SK-N-SH (cell line): Measurements from ENCODE around the gene EXOC6. TPM values are rescaled to one million over a fixed set of nuclear protein-coding genes. Genes with fewer than 3 reads are reported as not detected.

ENCODE experiments used
- CTCF ChIA-PET: fragments of 300-600, 350-600 bp; formaldehyde crosslinking; extraction: SDS; loops from one replicate; lab custom pipeline; 2021; lab: Yijun Ruan, JAX
- POLR2A ChIA-PET: fragments of 350-600 bp; sonication (Branson Sonifier 250); formaldehyde crosslinking; extraction: SDS; loops from one replicate; lab custom pipeline; 2020; ENCODE audit warnings: antibody characterized with exemption, inconsistent platforms; lab: Yijun Ruan, JAX
- DNase-seq: peaks from one replicate; pipeline ENCODE4 v3.0.0; 2012
- H2AFZ ChIP-seq: fragments of 200-600 bp; sonication (generic); 2 replicates; pipeline ENCODE4 v1.8.1; 2016; ENCODE audit warnings: antibody characterized with exemption, mild to moderate bottlenecking, low read depth
- H3F3A ChIP-seq: fragments of 200-600 bp; sonication (generic); replicated peaks from 2 replicates; pipeline ENCODE3; 2016; ENCODE audit warnings: antibody characterized with exemption, mild to moderate bottlenecking; ENCODE audit not compliant: insufficient read depth
- H3K27ac ChIP-seq, 2 experiments: fragments of 200-500 bp in 1 of 2; fragments of 200-600 bp in 1 of 2; sonication (Bioruptor generic) in 1 of 2; sonication (generic), shearing (Covaris generic) in 1 of 2; 2 replicates each; pipeline versions ENCODE4 v1.5.1 to v1.6.1; 2014 to 2016; ENCODE audit warnings: low read depth in 2 of 2, inconsistent platforms in 1 of 2, low read length in 1 of 2, mild to moderate bottlenecking in 1 of 2, mixed read lengths in 1 of 2
- H3K27me3 ChIP-seq: fragments of 200-600 bp; sonication (generic), shearing (Covaris generic); 2 replicates; pipeline ENCODE4 v1.6.1; 2016; ENCODE audit warnings: mixed run types; ENCODE audit not compliant: insufficient read depth
- H3K36me3 ChIP-seq, 2 experiments: fragments of 200-500 bp in 1 of 2; fragments of 200-600 bp in 1 of 2; sonication (Bioruptor generic) in 1 of 2; sonication (generic) in 1 of 2; replicated peaks in 1 of 2; 2 replicates each; pipeline versions ENCODE3 to v1.5.1; 2014 to 2016; ENCODE audit warnings: low read length in 1 of 2, mild to moderate bottlenecking in 1 of 2; ENCODE audit not compliant: insufficient read depth in 2 of 2, control insufficient read depth in 1 of 2
- H3K4me1 ChIP-seq, 2 experiments: fragments of 200-500 bp in 1 of 2; fragments of 200-600 bp in 1 of 2; sonication (Bioruptor generic) in 1 of 2; sonication (generic), shearing (Covaris generic) in 1 of 2; 2 replicates each; pipeline versions ENCODE4 v1.5.1 to v1.6.1; 2014 to 2016; ENCODE audit warnings: low read depth in 1 of 2, low read length in 1 of 2, mixed run types in 1 of 2; ENCODE audit not compliant: insufficient read depth in 2 of 2, control insufficient read depth in 1 of 2
- H3K4me2 ChIP-seq: fragments of 200-600 bp; sonication (generic), shearing (Covaris generic); 2 replicates; pipeline ENCODE4 v1.6.1; 2017; ENCODE audit warnings: mixed run types
- H3K4me3 ChIP-seq, 2 experiments: fragments of 200-500 bp in 1 of 2; fragments of 200-600 bp in 1 of 2; sonication (Bioruptor generic) in 1 of 2; sonication (generic), shearing (Covaris generic) in 1 of 2; 2 replicates each; pipeline versions ENCODE4 v1.5.1 to v1.8.1; 2014 to 2016; ENCODE audit warnings: low read depth in 2 of 2, inconsistent platforms in 1 of 2, low read length in 1 of 2, mild to moderate bottlenecking in 1 of 2, mixed read lengths in 1 of 2, moderate library complexity in 1 of 2
- H3K79me2 ChIP-seq: fragments of 200-600 bp; sonication (generic); 2 replicates; pipeline ENCODE4 v1.8.1; 2017; ENCODE audit warnings: mild to moderate bottlenecking; ENCODE audit not compliant: insufficient read depth
- H3K9ac ChIP-seq: fragments of 200-600 bp; sonication (generic); 2 replicates; pipeline ENCODE4 v1.6.1; 2017; ENCODE audit warnings: mixed run types
- H3K9me2 ChIP-seq: fragments of 200-600 bp; sonication (generic); 2 replicates; pipeline ENCODE4 v1.6.1; 2017; ENCODE audit warnings: mixed run types
- H3K9me3 ChIP-seq: fragments of 200-600 bp; sonication (generic); 2 replicates; pipeline ENCODE4 v1.6.1; 2017; ENCODE audit warnings: mixed run types, mild to moderate bottlenecking, moderate library complexity
- H4K20me1 ChIP-seq: fragments of 200-600 bp; sonication (generic); 2 replicates; pipeline ENCODE4 v1.6.1; 2017; ENCODE audit warnings: mild to moderate bottlenecking, mixed run types; ENCODE audit not compliant: insufficient read depth
- CHD2 ChIP-seq: fragments of 150-350 bp; IDR thresholded peaks from 2 replicates; pipeline ENCODE4 v1.6.1; 2018; ENCODE audit warnings: low read length; ENCODE audit not compliant: partially characterized antibody
- EP300 ChIP-seq, 2 experiments: IDR thresholded peaks; 2 replicates each; pipeline versions ENCODE4 v1.4.0 to v1.6.1; 2012; ENCODE audit warnings: borderline replicate concordance in 1 of 2, low read depth in 1 of 2, low read length in 1 of 2
- EZH2phosphoT487 ChIP-seq: fragments of 200-600 bp; sonication (generic); IDR thresholded peaks from 2 replicates; pipeline ENCODE4 v1.6.1; 2017; ENCODE audit warnings: low read depth, mixed run types, mild to moderate bottlenecking, antibody characterized with exemption, moderate library complexity, borderline replicate concordance
- FOSL2 ChIP-seq: IDR thresholded peaks from 2 replicates; pipeline ENCODE4 v1.4.0; 2012; ENCODE audit warnings: low read depth, mild to moderate bottlenecking, moderate library complexity, borderline replicate concordance
- FOXM1 ChIP-seq: IDR thresholded peaks from 2 replicates; pipeline ENCODE4 v1.4.0; 2012; ENCODE audit warnings: low read depth, mild to moderate bottlenecking
- GABPA ChIP-seq: IDR thresholded peaks from 2 replicates; pipeline ENCODE4 v1.4.0; 2012; ENCODE audit warnings: low read depth, mild to moderate bottlenecking
- NRF1 ChIP-seq: IDR thresholded peaks from 2 replicates; pipeline ENCODE4 v1.6.1; 2012; ENCODE audit warnings: low read depth, mild to moderate bottlenecking, low read length
- POLR2AphosphoS5 ChIP-seq: IDR thresholded peaks from 2 replicates; pipeline ENCODE4 v1.6.1; 2012; ENCODE audit warnings: low read depth, low read length
- RCOR1 ChIP-seq: fragments of 150-350 bp; IDR thresholded peaks from 2 replicates; pipeline ENCODE4 v1.6.1; 2017; ENCODE audit warnings: antibody characterized with exemption, low read length
- SIN3A ChIP-seq: IDR thresholded peaks from 2 replicates; pipeline ENCODE4 v1.6.1; 2012; ENCODE audit warnings: low read depth, mild to moderate bottlenecking, low read length, moderate library complexity, borderline replicate concordance
- TAF1 ChIP-seq: IDR thresholded peaks from 2 replicates; pipeline ENCODE4 v1.6.1; 2012; ENCODE audit warnings: low read depth, mild to moderate bottlenecking, low read length, moderate library complexity, borderline replicate concordance
- USF1 ChIP-seq: IDR thresholded peaks from 2 replicates; pipeline ENCODE4 v1.4.0; 2012; ENCODE audit warnings: low read depth, borderline replicate concordance
- USF2 ChIP-seq: fragments of 150-350 bp; IDR thresholded peaks from 2 replicates; pipeline ENCODE4 v1.6.1; 2017; ENCODE audit warnings: antibody characterized with exemption, low read length, low read depth, borderline replicate concordance
- YY1 ChIP-seq: IDR thresholded peaks from 2 replicates; pipeline ENCODE4 v1.4.0; 2012; ENCODE audit warnings: low read depth, mild to moderate bottlenecking
- WGBS: methylation state at CpG from one replicate; pipeline ENCODE4 v1.1.6; 2017; ENCODE audit warnings: low lambda C conversion rate; 5-methylcytosine and 5-hydroxymethylcytosine counted together
- polyA plus RNA-seq, 3 experiments: library from polyadenylated mRNA; depleted of rRNA; stranded (reverse); fragments of >200 nt; gene quantifications; 2 replicates each; pipeline ENCODE4 v1.2.3, GENCODE V29; 2012

Gene EXOC6
- polyA plus RNA-seq, 1 of the 3 experiments (the other 2 are of a cell fraction): 2.3 TPM

DNA sequence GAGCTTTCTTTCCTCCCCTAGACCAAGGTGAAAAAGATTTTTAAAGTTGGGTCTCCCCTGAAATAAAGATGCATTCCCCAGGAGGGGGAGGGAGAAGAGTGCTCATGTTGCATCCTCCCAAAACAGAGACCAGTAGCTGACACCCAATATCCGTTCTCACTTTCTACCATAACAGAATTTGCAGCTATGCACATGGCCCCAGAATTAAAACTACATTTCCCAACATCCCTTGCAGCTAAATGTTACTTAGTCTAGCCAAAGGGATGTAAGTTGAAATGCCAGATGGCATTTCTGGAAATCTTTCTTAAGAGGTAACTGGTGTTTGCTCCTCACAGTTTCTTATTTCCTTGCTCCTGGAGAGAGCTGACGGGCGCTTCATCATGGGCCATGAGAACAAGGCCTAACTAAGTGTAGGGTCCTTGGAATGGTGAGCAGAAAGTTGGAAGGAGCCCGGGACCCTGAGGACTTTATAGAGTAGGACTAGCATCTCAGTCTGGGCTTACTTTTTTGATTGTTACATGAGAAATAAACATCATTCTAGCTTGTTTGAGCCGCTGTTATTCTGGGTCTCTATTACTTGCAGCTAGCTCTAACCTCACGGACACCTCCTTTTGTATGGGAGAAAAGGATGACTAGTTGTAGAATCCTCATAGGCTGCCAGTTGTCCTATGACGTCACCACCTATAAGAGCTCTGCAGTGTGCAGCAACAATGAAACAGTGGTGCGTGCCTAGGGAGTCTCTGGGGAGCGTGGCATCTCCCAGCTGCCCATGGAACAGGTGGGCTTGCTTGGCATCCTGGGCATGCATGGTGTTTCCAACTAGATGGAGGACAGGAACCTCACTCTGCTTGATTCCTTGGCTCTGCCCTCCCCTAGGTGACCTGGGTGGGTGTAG, 46.1 kb upstream of the EXOC6 start:
- TF ChIP-seq FOXM1 (no peak), USF2 (no peak), POLR2AphosphoS5 (no peak), GABPA (no peak), EZH2phosphoT487 (no peak), EP300 (IDR thresholded peaks at IDR 0.05; ENCODE audit: borderline replicate concordance in 1 of 2, low read depth in 1 of 2, low read length in 1 of 2) (no peak), YY1 (no peak)
- H3K36me3 ChIP-seq: no peaks in the 10 kb centered on the region
- WGBS: 69% methylated on average over 9 of the region's 9 CpGs
- no peak overlapping the region for H3K9ac ChIP-seq
- no peaks in the 10 kb centered on the region for H3K9me3 ChIP-seq
- no peak overlapping the region for H3K27ac ChIP-seq
- H3K79me2 ChIP-seq: no peaks in the 10 kb centered on the region
- H3K27me3 ChIP-seq: no peaks in the 10 kb centered on the region
- H3K4me3 ChIP-seq: no peak overlapping the region
- no peak overlapping the region for H2AFZ ChIP-seq
- ChIA-PET CTCF (no interaction called here), POLR2A (no interaction called here)
- H3K4me1 ChIP-seq: no peaks in the 10 kb centered on the region; a peak in 1 of 4 replicates
- no peaks in the 10 kb centered on the region for H3K9me2 ChIP-seq
- no peaks in the 10 kb centered on the region for H4K20me1 ChIP-seq
- H3K4me2 ChIP-seq: no peak overlapping the region
- DNase-seq: no peak
- H3F3A ChIP-seq: no peaks in the 10 kb centered on the region

DNA sequence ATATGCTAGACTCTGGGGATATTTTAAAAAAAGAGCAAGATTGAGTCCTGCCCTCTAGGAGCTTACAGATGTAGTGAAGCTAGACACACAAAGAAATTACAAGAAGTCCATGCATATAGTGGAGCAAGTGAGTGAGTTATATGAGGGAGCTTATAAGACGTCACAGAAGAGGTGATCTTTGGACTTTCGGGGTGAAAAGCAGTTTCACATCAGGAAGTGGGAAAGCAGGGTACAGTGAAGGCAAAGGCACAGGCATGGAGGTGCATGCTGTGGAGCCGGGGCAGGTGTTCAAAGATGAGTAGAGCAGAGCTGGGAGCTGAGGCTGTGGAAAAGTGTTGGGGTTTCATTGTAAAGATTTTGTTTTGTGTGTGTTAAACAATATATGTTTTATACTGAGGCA, 38.5 kb upstream of the EXOC6 start:
- no peak overlapping the region for H3K9ac ChIP-seq
- H3K27me3 ChIP-seq: no peaks in the 10 kb centered on the region
- H4K20me1 ChIP-seq: no peaks in the 10 kb centered on the region
- POLR2A ChIA-PET: no interaction called here
- no peaks in the 10 kb centered on the region for H3K9me2 ChIP-seq
- H3K9me3 ChIP-seq: no peaks in the 10 kb centered on the region
- H3K4me2 ChIP-seq: no peak overlapping the region
- no peaks in the 10 kb centered on the region for H3K79me2 ChIP-seq
- no peak for DNase-seq
- CTCF ChIA-PET: interaction anchor here (1.0 to 1.1 kb wide), 3 partner anchors 34 to 53 kb away, joined by 3 read pairs; no protein-coding TSS in a partner anchor
- H3F3A ChIP-seq: no peaks in the 10 kb centered on the region
- 58% methylated on average over 3 of the region's 3 CpGs for WGBS
- H3K4me1 ChIP-seq: no peaks in the 10 kb centered on the region; a peak in 1 of 4 replicates
- H3K4me3 ChIP-seq: no peak overlapping the region
- TF ChIP-seq RCOR1 (no peak), POLR2AphosphoS5 (no peak), TAF1 (no peak), USF1 (no peak), CHD2 (no peak), SIN3A (no peak), NRF1 (no peak), EP300 (IDR thresholded peaks at IDR 0.05; ENCODE audit: borderline replicate concordance in 1 of 2, low read depth in 1 of 2, low read length in 1 of 2) (no peak), FOSL2 (no peak)
- TF ChIP-seq, all 33 proteins: peak for 0
- Histone ChIP-seq H3K27ac (no peak overlapping the region), H3K36me3 (no peaks in the 10 kb centered on the region), H2AFZ (no peak overlapping the region)
